ENCODE measurements around the gene ST6GALNAC2.

Gene ST6GALNAC2

DNA sequence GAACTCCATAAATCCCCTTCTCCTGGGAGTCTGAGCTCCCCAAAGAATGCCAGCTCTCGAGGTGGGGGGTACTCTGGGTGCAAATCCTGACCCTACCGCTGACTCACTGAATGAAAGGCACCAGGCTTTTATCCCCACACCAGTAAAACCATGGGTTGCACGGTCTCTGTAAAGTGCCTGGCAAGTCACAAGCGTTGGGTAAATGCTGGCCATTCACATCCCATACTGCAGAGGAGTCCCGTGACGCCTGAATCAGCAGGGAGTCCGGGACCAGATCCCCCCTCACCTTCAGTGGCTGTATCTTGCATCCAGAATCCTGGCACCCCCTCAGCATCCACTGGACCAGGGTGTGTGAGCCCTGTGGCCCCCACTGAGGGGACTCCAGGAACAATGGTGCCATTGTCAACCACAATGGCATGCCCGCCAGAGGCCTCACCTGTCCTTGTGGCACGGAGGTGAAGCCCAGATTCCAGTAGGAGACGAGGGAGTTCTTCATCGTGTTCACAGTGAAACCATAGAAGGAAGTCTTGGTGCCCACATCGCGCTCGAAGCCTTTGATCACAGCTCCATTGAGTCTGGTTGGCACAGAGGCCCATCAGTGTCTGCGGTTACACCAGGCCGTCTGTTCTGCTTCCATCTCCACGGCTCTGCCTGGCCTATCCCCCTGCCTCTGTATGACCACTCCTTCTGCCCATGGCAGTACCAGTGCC, 13.3 kb downstream of the ST6GALNAC2 start:
- in situ Hi-C loops (cut with HindIII; ENCODE audit: low sequenced_read_pairs), result no loop called here
- no peak overlapping the region for H3K4me3 ChIP-seq (ENCODE audit: low read depth, low read length)
- TF ChIP-seq, protein P1, sequence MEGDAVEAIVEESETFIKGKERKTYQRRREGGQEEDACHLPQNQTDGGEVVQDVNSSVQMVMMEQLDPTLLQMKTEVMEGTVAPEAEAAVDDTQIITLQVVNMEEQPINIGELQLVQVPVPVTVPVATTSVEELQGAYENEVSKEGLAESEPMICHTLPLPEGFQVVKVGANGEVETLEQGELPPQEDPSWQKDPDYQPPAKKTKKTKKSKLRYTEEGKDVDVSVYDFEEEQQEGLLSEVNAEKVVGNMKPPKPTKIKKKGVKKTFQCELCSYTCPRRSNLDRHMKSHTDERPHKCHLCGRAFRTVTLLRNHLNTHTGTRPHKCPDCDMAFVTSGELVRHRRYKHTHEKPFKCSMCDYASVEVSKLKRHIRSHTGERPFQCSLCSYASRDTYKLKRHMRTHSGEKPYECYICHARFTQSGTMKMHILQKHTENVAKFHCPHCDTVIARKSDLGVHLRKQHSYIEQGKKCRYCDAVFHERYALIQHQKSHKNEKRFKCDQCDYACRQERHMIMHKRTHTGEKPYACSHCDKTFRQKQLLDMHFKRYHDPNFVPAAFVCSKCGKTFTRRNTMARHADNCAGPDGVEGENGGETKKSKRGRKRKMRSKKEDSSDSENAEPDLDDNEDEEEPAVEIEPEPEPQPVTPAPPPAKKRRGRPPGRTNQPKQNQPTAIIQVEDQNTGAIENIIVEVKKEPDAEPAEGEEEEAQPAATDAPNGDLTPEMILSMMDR (IDR thresholded peaks at IDR 0.05; ENCODE audit: low read depth, low read length), result no peak
- no peak for DNase-seq (ENCODE audit: low read depth, low spot score)

GRCh38 chr17:76570877-76571471, 14.7 kb downstream of the ST6GALNAC2 start:
- H3K4me3 ChIP-seq (ENCODE audit: low read depth, low read length), result no peak overlapping the region
- in situ Hi-C loops (cut with HindIII; ENCODE audit: low sequenced_read_pairs), result no loop called here
- no peak for DNase-seq (ENCODE audit: low read depth, low spot score)
- TF ChIP-seq, protein P1 (IDR thresholded peaks at IDR 0.05; ENCODE audit: low read depth, low read length), result no peak

- TF ChIP-seq, protein P1 (IDR thresholded peaks at IDR 0.05; ENCODE audit: low read depth, low read length), result no peak
- in situ Hi-C loops (cut with HindIII; ENCODE audit: low sequenced_read_pairs), result no loop called here
- no peak overlapping the region for H3K4me3 ChIP-seq (ENCODE audit: low read depth, low read length)
- no peak for DNase-seq (ENCODE audit: low read depth, low spot score)
Observed at GRCh38 chr17:76570457-76570856, 15.2 kb downstream of the ST6GALNAC2 start.

DNA sequence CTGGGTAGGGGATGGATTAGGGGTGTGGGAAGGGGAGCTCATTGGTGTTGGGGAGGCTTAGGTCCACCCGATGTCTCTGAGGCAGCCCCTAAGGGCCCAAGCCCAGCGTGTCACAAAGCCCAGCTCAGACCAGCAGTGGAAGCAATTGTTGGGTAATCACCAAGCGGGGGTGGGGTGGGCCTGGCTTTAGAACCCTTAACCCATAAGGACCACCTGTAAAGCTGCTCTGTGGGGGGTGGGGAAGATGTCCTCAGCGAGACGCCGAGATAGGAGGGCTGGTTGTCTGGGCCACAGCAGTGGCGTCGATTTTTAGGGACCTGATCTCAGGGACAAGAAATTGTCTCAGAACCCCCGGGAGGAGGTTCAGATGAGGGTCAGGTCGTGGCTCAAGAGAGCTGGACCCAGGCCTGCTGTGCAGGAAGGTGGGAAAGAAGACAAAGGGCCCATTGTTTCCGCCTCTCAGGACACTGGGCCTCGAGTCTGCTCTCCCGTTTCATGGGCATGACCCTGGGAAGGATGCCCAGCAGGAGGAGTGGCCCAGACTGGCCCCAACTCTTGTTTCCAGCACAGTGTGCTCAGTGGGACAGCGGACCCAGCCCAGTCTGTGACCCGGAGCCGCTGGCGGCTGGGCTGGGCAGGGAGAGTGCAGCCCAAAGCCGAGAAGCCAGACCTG, 15.9 kb downstream of the ST6GALNAC2 start:
- in situ Hi-C loops (cut with HindIII; ENCODE audit: low sequenced_read_pairs), result no loop called here
- TF ChIP-seq, protein P1 (IDR thresholded peaks at IDR 0.05; ENCODE audit: low read depth, low read length), result no peak
- H3K4me3 ChIP-seq (ENCODE audit: low read depth, low read length), result no peak overlapping the region
- peak; percentile 51 for DNase-seq (ENCODE audit: low read depth, low spot score)

- no peak overlapping the region for H3K4me3 ChIP-seq (ENCODE audit: low read depth, low read length)
- in situ Hi-C loops (cut with HindIII; ENCODE audit: low sequenced_read_pairs), result no loop called here
- TF ChIP-seq, protein P1 (IDR thresholded peaks at IDR 0.05; ENCODE audit: low read depth, low read length), result no peak
Observed at GRCh38 chr17:76568811-76569221, 16.8 kb downstream of the ST6GALNAC2 start.

DNA sequence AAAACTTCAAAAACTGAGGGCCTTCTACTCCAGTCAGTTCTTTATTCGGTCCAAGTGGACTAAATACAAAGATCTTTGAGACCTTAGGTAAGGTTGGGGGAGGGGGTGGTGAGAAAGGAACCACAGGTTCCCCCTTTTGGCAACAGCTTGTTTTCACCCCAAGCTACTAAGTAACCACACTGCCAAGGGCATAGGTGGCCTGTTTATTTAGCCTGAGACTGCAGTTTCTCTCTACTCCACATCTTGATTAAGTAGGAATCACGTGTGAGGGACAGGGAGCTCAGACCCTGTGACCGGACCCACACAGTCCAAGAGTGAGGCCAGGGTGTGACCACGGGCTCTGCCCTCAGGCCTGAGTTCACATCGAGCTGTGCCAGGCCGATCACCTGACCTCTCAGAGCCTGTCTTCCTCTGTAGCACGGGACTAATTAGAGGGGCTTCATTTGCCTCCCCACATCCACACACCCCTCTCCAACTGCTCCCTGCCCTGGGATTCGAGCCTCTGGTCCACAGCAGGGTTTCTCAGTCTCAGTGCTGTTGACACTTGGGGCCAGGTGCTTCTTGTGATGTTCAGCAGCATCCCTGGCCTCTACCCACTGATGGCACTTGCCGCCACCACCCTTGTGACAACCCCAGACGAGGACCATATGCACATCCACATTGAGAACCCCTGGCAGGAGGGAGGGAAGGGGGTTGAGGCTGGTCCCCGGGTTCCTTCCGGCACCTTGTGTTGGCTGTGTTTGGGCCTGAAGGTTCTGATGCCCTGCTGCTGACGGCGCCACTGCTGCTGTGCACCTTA, 17.8 kb downstream of the ST6GALNAC2 start:
- in situ Hi-C loops (cut with HindIII; ENCODE audit: low sequenced_read_pairs), result no loop called here
- H3K4me3 ChIP-seq (ENCODE audit: low read depth, low read length), result no peak overlapping the region
- TF ChIP-seq, protein P1 (IDR thresholded peaks at IDR 0.05; ENCODE audit: low read depth, low read length), result no peak
- no peak for DNase-seq (ENCODE audit: low read depth, low spot score)

More at GRCh38 chr17:76568811-76569221, 16.8 kb downstream of the ST6GALNAC2 start:
- DNase-seq (ENCODE audit: low read depth, low spot score), result no peak

All from astrocyte of the spinal cord (primary cell).